Endothelial cell of umbilical vein (primary cell): ENCODE results near the gene ENDOD1. TPM values are rescaled to one million over a fixed set of nuclear protein-coding genes. Genes with fewer than 3 reads are reported as not detected.
A peak's percentile ranks its signal among the peaks of the same experiment; 100 is the strongest.

Source experiments
- BruUV-seq: library from RNA; stranded (reverse); fragments of 400-500 nt; replicated peaks from 2 replicates; lab custom pipeline; 2021; lab: Mats Ljungman, UMichigan
- CTCF ChIA-PET: fragments of 300-600, 350-600 bp; sonication (Branson Sonifier 250); formaldehyde crosslinking; loops from one replicate; lab custom pipeline; 2021; ENCODE audit warnings: antibody characterized with exemption, inconsistent platforms; lab: Charles Lee
- POLR2A ChIA-PET: fragments of 300-600, 350-600 bp; sonication (Branson Sonifier 250); formaldehyde crosslinking; loops from one replicate; lab custom pipeline; 2021; ENCODE audit warnings: antibody characterized with exemption, inconsistent platforms; lab: Charles Lee
- DNase-seq: peaks from one replicate; pipeline ENCODE4 v3.0.0-alpha.2; 2011; ENCODE audit warnings: low read depth, low spot score
- FAIRE-seq: peaks from 2 replicates; lab custom pipeline; 2011; peaks lifted over from hg19 to GRCh38; lab: Jason Lieb, UNC
- H2AFZ ChIP-seq: 2 replicates; pipeline ENCODE4 v1.6.0; 2012; ENCODE audit warnings: low read depth, low read length, control low read depth, inconsistent platforms
- H3K27ac ChIP-seq: 2 replicates; pipeline ENCODE4 v1.5.1; 2011; ENCODE audit warnings: low read depth, mild to moderate bottlenecking, control low read depth, low read length, moderate library complexity; ENCODE audit not compliant: insufficient read depth
- H3K27me3 ChIP-seq, 2 experiments: 2 replicates each; pipeline versions ENCODE4 v1.6.0 to v1.6.1; 2011; ENCODE audit warnings: low read length in 2 of 2, mixed read lengths in 1 of 2; ENCODE audit not compliant: control insufficient read depth in 2 of 2, insufficient read depth in 2 of 2
- H3K36me3 ChIP-seq, 2 experiments: 2 replicates in 1 of 2; 3 replicates in 1 of 2; pipeline ENCODE4 v1.5.1; 2011; ENCODE audit warnings: low read length in 2 of 2, mild to moderate bottlenecking in 1 of 2, moderate library complexity in 1 of 2; ENCODE audit not compliant: control insufficient read depth in 2 of 2, insufficient read depth in 2 of 2; ENCODE audit errors: extremely low read depth in 1 of 2
- H3K4me1 ChIP-seq: 3 replicates; pipeline ENCODE4 v1.5.1; 2011; ENCODE audit warnings: mild to moderate bottlenecking, low read length; ENCODE audit not compliant: control insufficient read depth, insufficient read depth; ENCODE audit errors: extremely low read depth
- H3K4me2 ChIP-seq: 2 replicates; pipeline ENCODE4 v1.6.1; 2011; ENCODE audit warnings: low read length, control low read depth, mixed read lengths; ENCODE audit not compliant: insufficient read depth
- H3K4me3 ChIP-seq, 3 experiments: fragments of 200-600 bp in 1 of 3; sonication (generic), shearing (Covaris generic) in 1 of 3; replicated peaks in 1 of 3; 2 replicates each; pipeline ENCODE4 v1.5.1; 2011 to 2016; ENCODE audit warnings: control low read depth in 3 of 3, low read length in 3 of 3, mild to moderate bottlenecking in 2 of 3, inconsistent platforms in 1 of 3, low read depth in 1 of 3, moderate library complexity in 1 of 3; ENCODE audit not compliant: insufficient read depth in 1 of 3
- H3K79me2 ChIP-seq: 2 replicates; pipeline ENCODE4 v1.6.0; 2012; ENCODE audit warnings: low read length, inconsistent platforms; ENCODE audit not compliant: control insufficient read depth, insufficient read depth
- H3K9ac ChIP-seq: replicated peaks from 2 replicates; pipeline ENCODE3; 2011; ENCODE audit warnings: low read length, control low read depth; ENCODE audit not compliant: insufficient read depth; ENCODE audit errors: extremely low read depth
- H3K9me1 ChIP-seq: replicated peaks from 3 replicates; pipeline ENCODE4 v1.6.0; 2011; ENCODE audit warnings: mild to moderate bottlenecking, low read length; ENCODE audit not compliant: control insufficient read depth, insufficient read depth; ENCODE audit errors: extremely low read depth
- H3K9me3 ChIP-seq: replicated peaks from 2 replicates; pipeline ENCODE4 v1.5.1; 2012; ENCODE audit warnings: low read length, inconsistent platforms; ENCODE audit not compliant: control insufficient read depth, insufficient read depth
- H4K20me1 ChIP-seq: replicated peaks from 2 replicates; pipeline ENCODE3; 2011; ENCODE audit warnings: mild to moderate bottlenecking, low read length; ENCODE audit not compliant: control insufficient read depth, insufficient read depth; ENCODE audit errors: extremely low read depth
- EZH2 ChIP-seq: IDR thresholded peaks from 2 replicates; pipeline ENCODE4 v1.6.1; 2012; ENCODE audit warnings: borderline replicate concordance, low read depth, mild to moderate bottlenecking, moderate library complexity, low read length, inconsistent platforms; ENCODE audit not compliant: severe bottlenecking
- FOS ChIP-seq: IDR thresholded peaks from 2 replicates; pipeline ENCODE4 v1.6.1; 2011; ENCODE audit warnings: mild to moderate bottlenecking, low read length, moderate library complexity, borderline replicate concordance; ENCODE audit not compliant: insufficient read depth
- GATA2 ChIP-seq: IDR thresholded peaks from 2 replicates; pipeline ENCODE4 v1.7.0; 2011; ENCODE audit warnings: low read depth, mild to moderate bottlenecking, moderate library complexity, mixed read lengths, low read length; ENCODE audit not compliant: insufficient read length, insufficient read depth
- JUN ChIP-seq: IDR thresholded peaks from 2 replicates; pipeline ENCODE4 v1.6.1; 2011; ENCODE audit warnings: borderline replicate concordance, low read depth; ENCODE audit not compliant: insufficient read length, insufficient read depth
- MYC ChIP-seq: IDR thresholded peaks from one replicate; pipeline ENCODE4 v1.6.1; 2011; ENCODE audit warnings: mild to moderate bottlenecking, low read depth, low read length
- POLR2A ChIP-seq: IDR thresholded peaks from 2 replicates; pipeline ENCODE4 v1.6.1; 2012; ENCODE audit warnings: low read depth, mild to moderate bottlenecking, control low read depth, low read length
- POLR2AphosphoS5 ChIP-seq: IDR thresholded peaks from 2 replicates; pipeline ENCODE4 v1.6.1; 2012; ENCODE audit warnings: low read depth, mild to moderate bottlenecking, control low read depth, low read length, moderate library complexity; ENCODE audit not compliant: insufficient read depth
- dilution Hi-C: fragments of 300-500 bp; cut with MboI; formaldehyde crosslinking; loops from one replicate; pipeline ENCODE4 v1.15.0; 2019; ENCODE audit warnings: low sequenced_read_pairs; ENCODE audit not compliant: extremely low pct_ligation_motif_present
- intact Hi-C: fragments of 100-400 bp; cut with micrococcal nuclease; formaldehyde crosslinking; loops from one replicate; pipeline ENCODE4 v1.10.0; 2022
- polyA plus RNA-seq, 4 experiments: library from polyadenylated mRNA; depleted of rRNA in 3 of 4; stranded (reverse) in 3 of 4; unstranded in 1 of 4; fragments of >200 nt; gene quantifications; 2 replicates each; pipeline versions ENCODE4 v1.2.1 to v1.2.3, GENCODE V29; 2011 to 2012; ENCODE audit warnings: missing spikeins in 1 of 4
- total RNA-seq: library from RNA; stranded (reverse); gene quantifications from 2 replicates; pipeline ENCODE4 v1.2.3, GENCODE V29; 2021

ENDOD1 gene
- total and polyA plus RNA-seq, 2 donors (not counting 3 experiments of a cell fraction or from before 2014, with no cell fraction given): 10.5 to 20.5 TPM

GRCh38 chr11:95152876-95153856 is 63.5 kb downstream of the ENDOD1 start:
- H3K79me2 ChIP-seq: no peaks in the 10 kb centered on the region
- intact Hi-C loops (loop anchor here (10.0 kb wide), 1 partner anchor 212 kb away; no protein-coding TSS in a partner anchor), dilution Hi-C loops (no loop called here)
- FAIRE-seq: no peak
- peak overlapping the region; percentile 18 for H2AFZ ChIP-seq
- ChIA-PET POLR2A (no interaction called here), CTCF (interaction anchor here (0.7 to 9.6 kb wide), 19 partner anchors 11 to 1273 kb away, joined by 3 to 176 read pairs (median 5); partner anchors contain the start of genes FAM76B and SRSF8)
- no peak overlapping the region for H3K4me3 ChIP-seq
- no peak overlapping the region for H3K9ac ChIP-seq
- no peaks in the 10 kb centered on the region for H3K9me3 ChIP-seq
- no peak overlapping the region for H3K27ac ChIP-seq
- TF ChIP-seq JUN (no peak), POLR2A (no peak), MYC (no peak), FOS (no peak), EZH2 (no peak), GATA2 (no peak), POLR2AphosphoS5 (no peak)
- H3K27me3 ChIP-seq: no peaks in the 10 kb centered on the region
- no peaks in the 10 kb centered on the region for H3K36me3 ChIP-seq
- DNase-seq: no peak
- no TSS peak for BruUV-seq
- no peaks in the 10 kb centered on the region for H4K20me1 ChIP-seq
- H3K4me1 ChIP-seq: peaks cover 19% of the 10 kb centered on the region
- no peak overlapping the region for H3K4me2 ChIP-seq
- no peaks in the 10 kb centered on the region for H3K9me1 ChIP-seq
